Bronchial epithelial cell (primary cell): ENCODE data around the gene NUP85. TPM values are rescaled to one million over a fixed set of nuclear protein-coding genes. Genes with fewer than 3 reads are reported as not detected.

Experiments
- DNase-seq: peaks from one replicate; pipeline ENCODE4 v3.0.0-alpha.2; 2010; ENCODE audit warnings: low read depth
- FAIRE-seq: peaks from 2 replicates; lab custom pipeline; 2011; peaks lifted over from hg19 to GRCh38; lab: Jason Lieb, UNC
- H3K27me3 ChIP-seq: 2 replicates; pipeline ENCODE4 v1.5.1; 2011; ENCODE audit warnings: low read length; ENCODE audit not compliant: control insufficient read depth, insufficient read depth
- H3K36me3 ChIP-seq: 2 replicates; pipeline ENCODE4 v1.5.1; 2011; ENCODE audit warnings: low read length; ENCODE audit not compliant: control insufficient read depth, insufficient read depth
- H3K4me3 ChIP-seq: 2 replicates; pipeline ENCODE4 v1.5.1; 2011; ENCODE audit warnings: mild to moderate bottlenecking, low read depth, low read length, control low read depth
- CTCF ChIP-seq: IDR thresholded peaks from 2 replicates; pipeline ENCODE4 v1.5.1; 2011; ENCODE audit warnings: mild to moderate bottlenecking, moderate library complexity, low read length, control low read depth, inconsistent platforms; ENCODE audit not compliant: insufficient read depth, severe bottlenecking
- total RNA-seq: library from RNA; depleted of rRNA; stranded (reverse); fragments of >200 nt; gene quantifications from 2 replicates; pipeline ENCODE4 v1.2.1, GENCODE V29; 2014

The NUP85 gene
- total RNA-seq, 1 donor from 2014 or later: 22.4 TPM

- H3K27me3 ChIP-seq: no peaks in the 10 kb centered on the region
- H3K4me3 ChIP-seq: no peak overlapping the region
- no peak for DNase-seq
- H3K36me3 ChIP-seq: peaks cover 7% of the 10 kb centered on the region
- no peak for FAIRE-seq
- TF ChIP-seq CTCF: no peak
Measured at GRCh38 chr17:75168998-75169397, 36.5 kb upstream of the NUP85 start.

DNA sequence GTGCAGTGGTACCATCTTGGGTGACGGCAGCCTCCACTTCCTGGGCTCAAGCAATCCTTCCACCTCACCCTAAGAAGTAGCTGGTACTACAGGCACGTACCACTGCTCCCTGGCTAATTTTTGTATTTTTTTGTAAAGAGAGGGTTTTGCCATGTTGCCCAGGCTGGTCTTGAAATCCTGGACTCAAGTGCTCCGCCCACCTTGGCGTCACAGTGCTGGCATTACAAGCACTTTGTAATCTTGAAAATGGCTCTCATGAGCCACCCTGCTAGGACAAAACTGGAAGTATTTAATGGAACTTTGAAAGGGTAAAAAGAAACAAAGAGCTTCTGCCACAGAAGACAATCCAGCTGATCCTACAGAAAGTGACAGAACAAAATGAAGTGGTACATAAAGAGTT is 32.0 kb upstream of the NUP85 start:
- Histone ChIP-seq H3K4me3 (no peak overlapping the region), H3K27me3 (no peaks in the 10 kb centered on the region), H3K36me3 (peaks cover 10% of the 10 kb centered on the region)
- FAIRE-seq: no peak
- TF ChIP-seq CTCF: no peak
- DNase-seq: no peak

DNA sequence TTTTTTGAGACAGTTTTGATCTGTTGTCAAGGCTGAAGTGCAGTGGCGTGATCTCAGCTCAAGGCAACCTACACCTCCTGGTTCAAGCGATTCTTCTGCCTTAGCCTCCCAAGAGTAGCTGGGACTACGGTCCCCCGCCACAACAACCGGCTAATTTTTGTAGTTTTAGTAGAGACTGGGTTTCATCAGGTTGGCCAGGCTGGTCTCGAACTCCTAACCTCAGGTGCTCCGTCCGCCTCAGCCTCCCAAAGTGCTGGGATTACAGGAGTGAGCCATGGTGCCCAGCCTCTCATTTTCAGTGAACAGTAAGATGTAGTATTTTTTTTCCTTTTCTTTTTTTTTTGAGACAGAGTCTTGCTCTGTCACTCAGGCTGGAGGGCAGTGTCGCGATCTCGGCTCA is 30.5 kb upstream of the NUP85 start:
- no peak for FAIRE-seq
- Histone ChIP-seq H3K36me3 (peaks cover 9% of the 10 kb centered on the region), H3K4me3 (no peak overlapping the region), H3K27me3 (no peaks in the 10 kb centered on the region)
- DNase-seq: no peak
- TF ChIP-seq CTCF: no peak

DNA sequence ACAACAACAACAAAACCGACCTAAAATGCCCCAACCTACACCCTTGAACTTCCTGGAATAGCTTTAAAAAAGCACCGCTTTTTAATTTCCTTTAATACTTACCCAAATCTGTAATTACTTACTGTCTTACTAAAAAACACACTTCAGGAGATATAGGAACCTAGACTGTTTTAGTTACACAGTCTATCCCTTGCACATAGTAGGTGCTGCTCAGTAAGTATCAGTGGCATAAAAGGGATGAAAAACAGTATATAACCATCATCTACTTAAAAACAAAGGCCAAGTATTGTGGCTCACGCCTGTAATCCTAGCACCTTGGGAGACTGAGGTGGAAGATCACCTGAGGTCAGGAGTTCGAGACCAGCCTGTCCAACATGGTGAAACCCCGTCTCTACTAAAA is 28.9 kb upstream of the NUP85 start:
- Histone ChIP-seq H3K27me3 (no peaks in the 10 kb centered on the region), H3K36me3 (peaks cover 9% of the 10 kb centered on the region), H3K4me3 (no peak overlapping the region)
- FAIRE-seq (no peak), DNase-seq (no peak)
- no peak for TF ChIP-seq CTCF

DNA sequence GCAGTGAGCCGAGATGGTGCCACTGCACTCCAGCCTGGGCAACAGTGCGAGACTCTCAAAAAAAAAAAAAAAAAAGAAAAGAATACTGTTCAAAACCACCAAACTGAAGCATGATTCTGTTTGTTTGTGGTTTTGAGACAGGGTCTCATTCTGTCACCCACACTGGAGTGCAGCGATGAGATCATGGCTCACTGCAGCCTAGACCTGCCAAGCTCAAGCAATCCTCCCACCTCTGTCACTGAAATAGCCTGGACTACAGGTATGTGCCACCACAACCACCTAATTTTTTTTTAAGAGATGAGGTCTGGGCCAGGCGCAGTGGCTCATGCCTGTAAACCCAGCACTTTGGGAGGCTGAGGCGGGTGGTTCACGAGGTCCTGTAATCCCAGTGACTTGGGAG is 27.0 kb upstream of the NUP85 start:
- Histone ChIP-seq H3K36me3 (peaks cover 5% of the 10 kb centered on the region), H3K4me3 (no peak overlapping the region), H3K27me3 (no peaks in the 10 kb centered on the region)
- DNase-seq (no peak), FAIRE-seq (no peak)
- TF ChIP-seq CTCF: no peak

DNA sequence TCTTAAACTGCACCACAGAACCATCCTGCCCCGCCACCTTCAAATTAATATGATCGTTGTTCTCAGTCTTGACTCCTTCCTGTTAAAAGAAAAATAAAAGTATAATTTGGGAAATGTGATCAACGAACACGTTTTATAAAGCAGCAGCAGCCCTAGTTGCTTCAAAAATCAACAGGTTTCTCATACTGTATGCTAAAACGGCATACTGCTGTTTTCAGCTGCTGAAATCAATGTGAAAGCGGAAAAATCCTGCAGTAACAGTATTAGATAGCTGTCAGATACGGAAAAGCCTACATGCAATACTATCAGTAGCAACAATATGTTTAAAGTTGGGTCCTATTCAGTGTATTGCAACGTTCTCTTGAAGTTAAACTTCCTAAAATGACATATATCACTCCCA is 24.4 kb upstream of the NUP85 start:
- no peaks in the 10 kb centered on the region for H3K27me3 ChIP-seq
- H3K36me3 ChIP-seq: no peaks in the 10 kb centered on the region
- H3K4me3 ChIP-seq: peak overlapping the region; percentile 80
- no peak for TF ChIP-seq CTCF
- FAIRE-seq (no peak), DNase-seq (no peak)
